PC-3 (cell line): ENCODE data around the gene CCDC110. TPM values are rescaled to one million over a fixed set of nuclear protein-coding genes. Genes with fewer than 3 reads are reported as not detected.

Source experiments
- ATAC-seq: fragments of 200-7000 bp; cut with Tn5 transposase; 2 replicates; pipeline ENCODE4 v1.9.1; 2020; ENCODE audit warnings: mild to moderate bottlenecking, moderate library complexity
- BruUV-seq: library from RNA; stranded (reverse); fragments of 400-500 nt; replicated peaks from 2 replicates; lab custom pipeline; 2021; lab: Mats Ljungman, UMichigan
- CTCF ChIA-PET: fragments of 300-600 bp; sonication (Branson Sonifier 250); formaldehyde crosslinking; loops from one replicate; lab custom pipeline; 2022; ENCODE audit warnings: antibody characterized with exemption; lab: Charles Lee
- POLR2A ChIA-PET: fragments of 300-600 bp; sonication (Branson Sonifier 250); formaldehyde crosslinking; loops from one replicate; lab custom pipeline; 2022; ENCODE audit warnings: antibody characterized with exemption; ENCODE audit not compliant: unreplicated experiment; lab: Charles Lee
- DNase-seq: peaks from one replicate; pipeline ENCODE4 v3.0.0-alpha.2; 2015
- H2AFZ ChIP-seq: fragments of 300-600 bp; sonication (generic); 2 replicates; pipeline ENCODE4 v1.6.0; 2016; ENCODE audit warnings: antibody characterized with exemption, low read length
- H3F3A ChIP-seq: fragments of 300-600 bp; sonication (generic); one replicate; pipeline ENCODE4 v1.6.0; 2017; ENCODE audit warnings: antibody characterized with exemption, low read length, control low read depth, mild to moderate bottlenecking; ENCODE audit not compliant: unreplicated experiment
- H3K27ac ChIP-seq: fragments of 300-600 bp; sonication (generic); 2 replicates; pipeline ENCODE4 v1.5.1; 2016; ENCODE audit warnings: mild to moderate bottlenecking, low read length
- H3K27me3 ChIP-seq: fragments of 300-600 bp; sonication (generic); 2 replicates; pipeline ENCODE4 v1.6.1; 2016; ENCODE audit warnings: low read length, mixed read lengths
- H3K36me3 ChIP-seq: fragments of 300-600 bp; sonication (generic); 2 replicates; pipeline ENCODE4 v1.6.1; 2016; ENCODE audit warnings: low read depth, mixed run types, low read length, mixed read lengths
- H3K4me1 ChIP-seq: fragments of 300-600 bp; sonication (generic); 2 replicates; pipeline ENCODE4 v1.5.1; 2016; ENCODE audit warnings: low read length; ENCODE audit not compliant: insufficient read depth
- H3K4me2 ChIP-seq: fragments of 300-600 bp; sonication (generic); 2 replicates; pipeline ENCODE4 v1.6.0; 2016; ENCODE audit warnings: low read length
- H3K4me3 ChIP-seq: fragments of 300-600 bp; sonication (generic); 2 replicates; pipeline ENCODE4 v1.5.1; 2016; ENCODE audit warnings: mild to moderate bottlenecking, low read length, mixed read lengths
- H3K79me2 ChIP-seq: fragments of 300-600 bp; sonication (generic); 2 replicates; pipeline ENCODE4 v1.6.1; 2017; ENCODE audit warnings: low read length, mixed read lengths
- H3K9ac ChIP-seq: fragments of 300-600 bp; sonication (generic); 2 replicates; pipeline ENCODE4 v1.6.0; 2016; ENCODE audit warnings: mild to moderate bottlenecking, low read length
- H3K9me2 ChIP-seq: fragments of 300-600 bp; sonication (generic); replicated peaks from 2 replicates; pipeline ENCODE4 v1.6.1; 2016; ENCODE audit warnings: mixed run types, low read length, mixed read lengths
- H3K9me3 ChIP-seq: fragments of 300-600 bp; sonication (generic); 2 replicates; pipeline ENCODE4 v1.6.1; 2016; ENCODE audit warnings: low read length, mixed read lengths
- H4K20me1 ChIP-seq: fragments of 300-600 bp; sonication (generic); 2 replicates; pipeline ENCODE4 v1.6.1; 2016; ENCODE audit warnings: low read length, mixed read lengths
- EZH2 ChIP-seq: fragments of 300-600 bp; sonication (generic); IDR thresholded peaks from one replicate; pipeline ENCODE4 v1.6.1; 2017; ENCODE audit warnings: antibody characterized with exemption, mild to moderate bottlenecking, low read length; ENCODE audit not compliant: unreplicated experiment
- EZH2phosphoT487 ChIP-seq: fragments of 300-600 bp; sonication (generic); IDR thresholded peaks from 2 replicates; pipeline ENCODE4 v1.6.1; 2018; ENCODE audit warnings: mild to moderate bottlenecking, antibody characterized with exemption, low read length, borderline replicate concordance
- intact Hi-C: fragments of 100-400 bp; cut with micrococcal nuclease; formaldehyde crosslinking; loops from 2 replicates; pipeline ENCODE4 v1.9.0; 2023
- total RNA-seq: library from RNA; depleted of rRNA; stranded (reverse); fragments of >200 nt; gene quantifications from 2 replicates; pipeline ENCODE4 v1.2.3, GENCODE V29; 2014
- TF ChIP-seq, protein P1 (sequence below): fragments of 300-600 bp; sonication (generic); conservative IDR thresholded peaks from 2 replicates; pipeline ENCODE4 v1.5.1; 2017; ENCODE audit warnings: antibody characterized with exemption, low read depth, mild to moderate bottlenecking, low read length

Gene CCDC110
- total RNA-seq, 1 experiment from 2014 or later = 0.62 TPM

- no peak overlapping the region for H3K4me3 ChIP-seq
- no peaks in the 10 kb centered on the region for H4K20me1 ChIP-seq
- no peaks in the 10 kb centered on the region for H3K27me3 ChIP-seq
- no peak overlapping the region for H2AFZ ChIP-seq
- no peak overlapping the region for H3K4me2 ChIP-seq
- ATAC-seq = no peak
- no peaks in the 10 kb centered on the region for H3K79me2 ChIP-seq
- intact Hi-C loops = no loop called here
- no peaks in the 10 kb centered on the region for H3K9me3 ChIP-seq
- no peaks in the 10 kb centered on the region for H3K9me2 ChIP-seq
- BruUV-seq = no TSS peak
- H3K36me3 ChIP-seq = no peaks in the 10 kb centered on the region
- TF ChIP-seq EZH2 (no peak), EZH2phosphoT487 (no peak)
- TF ChIP-seq, protein P1, sequence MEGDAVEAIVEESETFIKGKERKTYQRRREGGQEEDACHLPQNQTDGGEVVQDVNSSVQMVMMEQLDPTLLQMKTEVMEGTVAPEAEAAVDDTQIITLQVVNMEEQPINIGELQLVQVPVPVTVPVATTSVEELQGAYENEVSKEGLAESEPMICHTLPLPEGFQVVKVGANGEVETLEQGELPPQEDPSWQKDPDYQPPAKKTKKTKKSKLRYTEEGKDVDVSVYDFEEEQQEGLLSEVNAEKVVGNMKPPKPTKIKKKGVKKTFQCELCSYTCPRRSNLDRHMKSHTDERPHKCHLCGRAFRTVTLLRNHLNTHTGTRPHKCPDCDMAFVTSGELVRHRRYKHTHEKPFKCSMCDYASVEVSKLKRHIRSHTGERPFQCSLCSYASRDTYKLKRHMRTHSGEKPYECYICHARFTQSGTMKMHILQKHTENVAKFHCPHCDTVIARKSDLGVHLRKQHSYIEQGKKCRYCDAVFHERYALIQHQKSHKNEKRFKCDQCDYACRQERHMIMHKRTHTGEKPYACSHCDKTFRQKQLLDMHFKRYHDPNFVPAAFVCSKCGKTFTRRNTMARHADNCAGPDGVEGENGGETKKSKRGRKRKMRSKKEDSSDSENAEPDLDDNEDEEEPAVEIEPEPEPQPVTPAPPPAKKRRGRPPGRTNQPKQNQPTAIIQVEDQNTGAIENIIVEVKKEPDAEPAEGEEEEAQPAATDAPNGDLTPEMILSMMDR = no peak
- DNase-seq = no peak
- no peak overlapping the region for H3K27ac ChIP-seq
- H3K4me1 ChIP-seq = no peaks in the 10 kb centered on the region
- ChIA-PET CTCF (no interaction called here), POLR2A (no interaction called here)
- H3K9ac ChIP-seq = no peak overlapping the region
- no peaks in the 10 kb centered on the region for H3F3A ChIP-seq
Measured at GRCh38 chr4:185456131-185456530, 15.4 kb downstream of the CCDC110 start.

DNA sequence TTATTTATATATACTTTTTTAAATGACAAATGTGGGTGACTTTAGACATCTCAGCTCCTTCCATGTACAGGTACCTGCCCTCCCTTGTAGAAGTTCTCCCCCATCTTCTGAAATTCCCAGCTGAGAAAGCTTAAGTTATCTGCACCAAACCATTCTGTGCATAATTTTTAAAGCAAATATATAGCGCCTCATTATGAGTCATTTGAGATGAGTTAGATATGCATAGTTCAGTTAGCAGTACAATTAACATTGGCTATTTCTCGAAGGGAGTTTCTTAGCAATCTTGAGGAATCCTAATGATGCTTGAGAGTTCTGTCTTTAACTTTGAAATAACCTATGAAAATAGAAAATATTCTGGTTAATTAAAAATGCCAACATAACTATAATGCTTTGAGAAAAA lies 26.3 kb downstream of the CCDC110 start:
- DNase-seq (no peak), ATAC-seq (peak; percentile 40; the same call in 1 of the 2 replicates)
- Histone ChIP-seq H3K27me3 (no peaks in the 10 kb centered on the region), H2AFZ (no peak overlapping the region), H3K9me3 (no peaks in the 10 kb centered on the region), H3K9me2 (no peaks in the 10 kb centered on the region), H3F3A (no peaks in the 10 kb centered on the region), H3K4me1 (no peaks in the 10 kb centered on the region), H3K4me2 (no peak overlapping the region), H3K4me3 (no peak overlapping the region), H3K79me2 (no peaks in the 10 kb centered on the region), H3K9ac (no peak overlapping the region), H3K27ac (no peak overlapping the region), H4K20me1 (no peaks in the 10 kb centered on the region), H3K36me3 (no peaks in the 10 kb centered on the region)
- ChIA-PET CTCF (no interaction called here), POLR2A (interaction anchor here (0.5 kb wide), 1 partner anchor 43 kb away, joined by 3 read pairs; no protein-coding TSS in a partner anchor)
- intact Hi-C loops = no loop called here
- no TSS peak for BruUV-seq
- TF ChIP-seq EZH2 (no peak), EZH2phosphoT487 (no peak)
- TF ChIP-seq, protein P1 = no peak

- intact Hi-C loops = no loop called here
- no TSS peak for BruUV-seq
- H3K27ac ChIP-seq = no peak overlapping the region
Measured at GRCh38 chr4:185441479-185441878, 30.1 kb downstream of the CCDC110 start.

More at GRCh38 chr4:185441479-185441878, 30.1 kb downstream of the CCDC110 start:
- ATAC-seq = no peak
- Histone ChIP-seq H3K9me2 (no peaks in the 10 kb centered on the region), H3K4me2 (no peak overlapping the region), H2AFZ (no peak overlapping the region), H3K4me1 (no peaks in the 10 kb centered on the region), H3F3A (no peaks in the 10 kb centered on the region), H3K36me3 (no peaks in the 10 kb centered on the region), H3K27me3 (no peaks in the 10 kb centered on the region), H4K20me1 (no peaks in the 10 kb centered on the region), H3K9me3 (no peaks in the 10 kb centered on the region), H3K4me3 (no peak overlapping the region), H3K79me2 (no peaks in the 10 kb centered on the region), H3K9ac (no peak overlapping the region)
- POLR2A ChIA-PET = no interaction called here
- CTCF ChIA-PET = no interaction called here
- no peak for TF ChIP-seq EZH2phosphoT487
- TF ChIP-seq, protein P1 = no peak
- TF ChIP-seq EZH2 = no peak
- no peak for DNase-seq
